HG02884 (cell line): Measurements from ENCODE around the gene CXorf38.
"Not testable (repeated sequence)": the region's sequence is repeated elsewhere in the genome, so short reads cannot be mapped to it uniquely, and the experiment has no call there.

Source experiments
- ATAC-seq: cut with Tn5 transposase; IDR thresholded peaks from one replicate; pipeline ENCODE4 v1.9.1; 2021; ENCODE audit warnings: mild to moderate bottlenecking, moderate library complexity; ENCODE audit not compliant: unreplicated experiment

CXorf38 gene

GRCh38 chrX:40632199-40632598 is 15.2 kb downstream of the CXorf38 start:
- ATAC-seq = no peak

DNA sequence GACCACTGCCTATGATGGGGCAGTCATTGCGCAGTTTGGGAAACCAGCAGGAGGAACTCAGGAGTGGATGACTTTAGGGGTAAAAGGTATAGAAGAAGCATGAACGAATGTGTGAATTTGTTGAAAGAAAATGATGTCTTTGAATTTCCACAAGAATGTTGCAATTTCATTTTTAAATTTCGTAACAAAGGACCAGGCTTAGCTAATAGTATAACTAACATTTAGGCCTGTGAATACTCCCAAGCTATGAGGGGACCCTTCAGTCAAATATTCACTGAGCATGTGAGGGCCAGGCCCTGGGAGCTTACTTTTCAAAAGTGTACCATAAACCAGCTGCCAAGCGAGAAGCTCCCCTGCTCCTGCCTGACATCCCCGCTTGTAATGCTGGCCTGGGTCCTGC is 18.9 kb downstream of the CXorf38 start:
- ATAC-seq = no peak

- no peak for ATAC-seq
These were observed 22.1 kb downstream of the CXorf38 start for GRCh38 chrX:40625294-40625693.

GRCh38 chrX:40623665-40624064 is 23.7 kb downstream of the CXorf38 start:
- no peak for ATAC-seq

- no peak for ATAC-seq
These were observed 24.2 kb downstream of the CXorf38 start, which contains the start of gene MPC1L for GRCh38 chrX:40623139-40623536. MPC1L (plus strand) TSS chrX:40623428; CDS start chrX:40623566, 138 bp downstream.

- ATAC-seq = no peak
These were observed 24.8 kb downstream of the CXorf38 start for GRCh38 chrX:40622479-40623138.

DNA sequence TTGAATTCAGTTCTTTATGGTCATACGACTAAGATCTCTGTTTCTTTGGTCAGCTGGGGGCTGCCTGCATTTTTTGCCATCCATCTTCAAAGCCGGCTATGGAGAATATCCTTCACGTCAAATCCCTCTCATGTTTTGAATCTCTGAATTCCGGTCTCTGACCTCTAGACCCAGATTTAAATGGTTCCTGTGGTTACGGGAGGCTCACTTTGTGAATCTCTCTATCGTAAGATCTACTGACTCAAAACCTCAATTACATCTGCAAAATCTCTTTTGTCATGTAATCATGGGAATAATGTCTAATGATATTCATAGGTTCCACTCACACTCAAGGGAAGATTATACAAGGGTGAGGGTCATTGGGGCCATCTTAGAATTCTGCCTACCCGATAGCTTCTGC is 29.8 kb downstream of the CXorf38 start:
- ATAC-seq = no peak

- no peak for ATAC-seq
These were observed 31.4 kb downstream of the CXorf38 start for GRCh38 chrX:40615976-40616375.

DNA sequence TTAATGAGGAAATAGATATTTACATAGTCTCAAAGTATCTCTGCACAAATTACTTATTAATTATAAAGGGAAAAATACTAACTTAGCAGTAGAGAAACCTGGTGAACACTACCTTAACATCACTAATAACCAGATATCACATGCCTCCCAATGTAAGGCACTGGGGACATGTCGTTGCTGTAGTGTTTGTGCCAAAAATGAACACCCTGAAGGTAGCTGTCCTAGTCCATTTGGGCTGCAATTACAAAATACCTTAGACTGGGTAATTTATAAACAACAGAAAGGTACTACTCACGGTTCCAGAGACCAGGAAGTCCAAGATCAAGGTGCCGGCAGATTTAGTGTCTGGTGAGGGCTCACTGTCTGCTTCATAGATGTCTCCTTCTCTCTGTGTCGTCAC is 34.9 kb downstream of the CXorf38 start:
- no peak for ATAC-seq

GRCh38 chrX:40607381-40607780 is 40.0 kb downstream of the CXorf38 start:
- ATAC-seq = no peak

DNA sequence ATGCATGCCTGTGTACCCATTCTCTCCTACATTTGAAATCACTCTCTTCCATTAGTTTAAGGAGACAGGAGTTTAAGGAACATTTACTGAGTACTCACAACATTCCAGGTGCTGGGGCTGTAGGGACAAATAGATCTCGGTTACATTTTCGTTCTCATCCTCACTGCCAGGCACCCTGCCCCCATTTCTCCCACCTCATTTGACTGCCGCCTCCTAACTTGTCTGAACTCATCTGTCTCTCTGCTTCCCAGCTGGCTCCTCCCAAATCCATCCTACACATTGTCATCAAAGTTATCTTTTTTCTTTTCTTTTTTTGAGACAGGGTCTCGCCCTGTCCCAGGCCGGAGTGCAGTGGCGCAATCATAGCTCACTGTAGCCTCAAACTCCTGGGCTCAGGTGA is 43.9 kb downstream of the CXorf38 start:
- ATAC-seq = no peak

GRCh38 chrX:40589616-40590321 is 57.6 kb downstream of the CXorf38 start:
- not testable (repeated sequence) for ATAC-seq

DNA sequence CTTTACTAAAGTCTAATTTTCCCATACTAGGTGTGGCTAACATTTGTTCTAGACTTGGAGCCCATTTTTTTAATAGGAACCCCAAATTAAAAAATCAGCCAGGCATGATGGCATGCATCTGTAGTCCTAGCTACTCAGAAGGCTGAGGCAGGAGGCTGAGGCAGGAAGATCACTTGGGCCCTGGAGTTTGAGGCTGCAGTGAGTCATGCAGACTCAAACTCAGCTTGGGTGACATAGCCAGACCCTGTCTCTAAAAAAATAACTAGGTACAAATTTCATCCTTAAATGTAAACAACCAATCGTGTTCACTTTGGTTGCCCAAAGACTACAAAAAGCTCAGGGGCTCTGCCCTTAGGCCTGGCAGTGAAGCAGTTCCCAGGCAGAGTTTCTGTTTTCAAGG is 59.7 kb downstream of the CXorf38 start:
- not testable (repeated sequence) for ATAC-seq

- ATAC-seq = no peak
These were observed 64.5 kb downstream of the CXorf38 start for GRCh38 chrX:40582811-40583210.

DNA sequence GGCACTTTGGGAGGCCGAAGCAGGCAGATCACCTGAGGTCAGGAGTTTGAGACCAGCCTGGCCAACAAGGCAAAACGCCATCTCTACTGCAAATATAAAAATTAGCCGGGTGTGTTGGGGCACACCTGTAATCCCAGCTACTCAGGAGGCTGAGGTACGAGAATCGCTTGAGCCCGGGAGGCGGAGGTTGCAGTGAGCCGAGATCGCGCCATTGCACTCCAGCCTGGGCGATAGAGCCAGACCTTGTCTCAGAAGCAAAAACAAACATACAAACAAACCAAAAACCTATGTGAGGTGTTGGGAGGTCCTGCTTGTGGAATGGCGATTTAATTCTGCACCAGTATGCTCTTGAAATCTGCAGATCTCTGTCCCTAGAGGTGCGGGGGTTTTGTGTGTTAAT is 65.2 kb downstream of the CXorf38 start:
- not testable (repeated sequence) for ATAC-seq

- ATAC-seq = no peak
These were observed 65.9 kb downstream of the CXorf38 start for GRCh38 chrX:40581336-40581920.

DNA sequence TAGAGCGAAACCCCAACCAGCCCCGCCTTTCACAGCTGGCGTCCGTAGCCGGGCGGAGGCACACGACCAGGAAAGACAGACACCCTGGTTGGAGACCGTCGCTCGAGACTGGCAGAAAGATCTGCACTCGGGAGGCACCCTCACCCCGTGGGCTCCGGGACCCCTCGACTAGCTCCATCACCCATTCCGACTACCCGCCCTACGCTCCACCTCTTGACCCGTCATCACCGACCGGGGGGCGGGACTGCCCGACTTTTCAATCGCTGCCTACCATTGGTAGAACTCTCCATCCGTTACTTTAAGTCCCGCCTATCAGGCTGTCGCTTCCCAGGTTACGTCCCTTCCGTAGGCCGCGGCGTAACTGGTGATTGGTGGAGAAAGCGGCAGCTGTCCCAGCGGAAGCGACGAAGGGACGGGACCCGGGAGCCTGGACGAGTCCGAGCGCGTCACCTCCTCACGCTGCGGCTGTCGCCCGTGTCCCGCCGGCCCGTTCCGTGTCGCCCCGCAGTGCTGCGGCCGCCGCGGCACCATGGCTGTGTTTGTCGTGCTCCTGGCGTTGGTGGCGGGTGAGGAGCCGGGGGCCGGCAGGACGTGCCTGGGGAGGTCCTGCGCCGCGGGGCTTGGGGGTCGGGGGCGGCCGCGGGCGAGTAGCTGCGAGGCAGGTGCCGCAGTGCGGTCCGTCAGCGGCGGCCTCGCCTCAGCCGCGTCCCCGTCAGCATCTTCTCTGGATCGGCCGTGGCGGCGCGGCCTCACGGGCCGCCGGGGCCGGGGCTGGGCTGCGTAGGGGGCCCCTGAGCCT is 66.6 kb downstream of the CXorf38 start, which contains the start of gene ATP6AP2:
Gene ATP6AP2 (plus strand): TSS at position 434 of the 799 bp plus-strand sequence. CDS start 96 bp downstream, at position 530.
- ATAC-seq = peak; percentile 92

DNA sequence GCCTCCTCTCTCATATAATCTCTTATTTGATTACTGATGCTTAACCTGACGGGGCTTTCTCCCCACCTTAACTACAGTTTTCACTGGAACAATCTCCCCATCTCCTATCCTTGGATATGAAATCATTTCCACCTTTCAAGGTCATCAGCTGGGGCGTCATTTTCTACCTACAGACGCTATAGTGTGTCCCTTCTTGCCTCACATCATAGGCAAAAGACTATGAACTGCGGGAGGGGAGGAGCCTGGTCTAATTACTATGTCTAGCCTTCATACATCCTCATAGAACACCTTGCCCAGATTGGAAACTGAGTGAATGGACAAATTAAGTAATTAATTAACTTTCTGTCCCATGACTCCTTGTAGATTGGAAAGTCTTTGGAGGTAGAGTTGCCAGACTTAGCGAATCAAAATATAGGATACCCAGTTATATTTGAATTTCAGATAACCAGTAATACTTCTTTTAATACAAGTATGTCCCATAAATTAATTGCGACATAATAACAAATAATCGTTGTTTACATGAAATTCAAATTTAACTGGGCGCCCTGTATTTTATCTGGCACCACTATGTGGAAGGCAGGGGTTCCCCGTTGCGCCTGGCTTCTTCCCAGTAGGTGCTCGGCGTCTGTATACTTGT is 67.3 kb downstream of the CXorf38 start:
- peak; percentile 48 for ATAC-seq

DNA sequence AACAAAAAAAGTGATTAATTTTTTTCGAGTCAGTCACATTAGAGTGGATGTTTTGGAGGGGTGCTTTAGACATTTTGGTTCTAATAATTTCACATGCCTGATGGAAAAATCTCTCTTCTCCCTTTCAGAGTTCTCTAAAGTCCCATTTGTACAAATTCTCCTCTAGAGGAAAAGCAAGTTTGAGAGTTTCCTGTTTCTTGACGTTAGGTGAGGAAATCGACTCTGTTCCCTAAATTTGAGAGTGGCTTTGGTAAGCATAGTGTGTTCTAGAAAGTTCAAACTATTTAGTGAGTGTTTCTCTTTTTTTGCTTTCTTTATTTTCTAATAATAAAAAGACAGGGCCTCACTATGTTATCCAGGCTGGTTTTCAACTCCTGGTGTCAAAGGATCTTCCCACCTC is 68.2 kb downstream of the CXorf38 start:
- ATAC-seq = no peak

DNA sequence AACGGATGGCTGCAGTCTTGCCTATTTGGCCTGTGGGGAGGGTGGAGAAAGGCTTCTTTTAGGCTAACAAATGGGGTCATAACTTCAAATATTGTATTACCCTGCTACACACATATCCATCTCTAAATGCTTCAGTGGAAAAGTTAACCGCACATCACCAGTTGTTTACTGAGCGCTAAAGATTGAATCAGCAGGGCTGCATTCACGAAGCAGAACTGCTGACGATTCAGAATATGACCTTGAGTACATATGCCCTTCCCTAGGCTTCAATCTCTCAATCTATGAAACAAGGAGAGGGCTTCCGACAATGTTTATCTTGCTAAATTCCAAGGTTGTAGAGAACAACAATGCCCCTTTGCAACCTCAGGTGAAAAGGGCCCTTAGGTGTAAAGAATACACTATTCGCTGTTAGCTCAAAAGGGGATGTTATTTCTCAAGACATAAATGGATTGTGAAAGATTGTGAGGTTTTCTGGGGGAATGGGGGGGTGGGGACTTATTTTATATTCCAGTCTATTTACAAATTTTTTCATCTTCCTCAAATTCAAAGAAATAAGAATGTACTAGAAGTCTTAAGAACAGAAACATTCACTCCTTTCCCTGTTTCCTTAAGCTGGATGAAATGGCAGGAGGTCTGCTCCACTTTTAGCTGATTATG is 69.2 kb downstream of the CXorf38 start:
- no peak for ATAC-seq
